GM18867 (cell line): ENCODE data around the gene SPHK2.

ENCODE experiments used
- ATAC-seq: cut with Tn5 transposase; IDR thresholded peaks from one replicate; pipeline ENCODE4 v1.9.1; 2021; ENCODE audit warnings: mild to moderate bottlenecking, moderate library complexity; ENCODE audit not compliant: unreplicated experiment

The SPHK2 gene

DNA sequence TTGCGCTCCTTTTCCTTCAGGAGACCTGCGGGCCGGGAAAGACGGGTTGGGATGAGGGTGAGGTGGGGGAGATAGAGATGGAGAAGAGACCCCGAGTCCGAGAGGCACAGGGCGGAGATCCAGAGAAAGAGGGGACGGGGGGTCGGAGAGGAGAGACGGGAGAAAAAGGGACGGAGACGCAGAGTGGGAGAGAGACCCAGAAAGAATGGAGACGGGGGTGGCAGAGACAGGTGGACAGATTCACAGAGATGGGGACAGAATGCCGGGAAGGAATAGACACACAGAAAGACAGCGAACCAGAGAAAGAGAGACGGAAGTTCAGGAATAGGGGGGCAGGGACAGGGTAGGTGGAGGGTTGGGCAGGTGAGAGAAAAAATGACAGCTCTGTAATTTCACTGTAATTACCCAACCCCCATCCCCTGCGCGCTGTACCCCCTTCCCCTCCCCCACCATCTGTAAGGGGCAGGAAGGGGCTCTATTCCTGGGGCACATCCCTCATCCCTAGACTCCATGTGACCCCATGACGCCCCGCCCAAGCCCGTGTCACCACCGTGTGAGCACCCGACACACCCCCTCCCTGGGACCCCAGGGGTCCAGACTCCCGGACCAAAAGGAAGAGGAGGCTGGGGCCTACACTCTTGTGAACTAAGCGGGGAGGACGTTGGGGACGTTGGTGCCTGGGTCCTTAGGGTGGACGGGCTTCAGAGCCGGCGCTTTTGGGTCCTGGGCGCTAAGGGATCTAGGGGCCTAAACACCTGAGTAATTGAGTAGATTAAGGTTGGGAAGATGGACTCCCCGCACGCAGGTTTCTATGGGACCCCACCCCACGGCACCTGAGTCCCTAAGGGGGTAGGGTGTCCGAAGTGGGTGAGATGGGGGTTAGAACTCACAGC, 16.9 kb downstream of the SPHK2 start:
- ATAC-seq, result no peak

DNA sequence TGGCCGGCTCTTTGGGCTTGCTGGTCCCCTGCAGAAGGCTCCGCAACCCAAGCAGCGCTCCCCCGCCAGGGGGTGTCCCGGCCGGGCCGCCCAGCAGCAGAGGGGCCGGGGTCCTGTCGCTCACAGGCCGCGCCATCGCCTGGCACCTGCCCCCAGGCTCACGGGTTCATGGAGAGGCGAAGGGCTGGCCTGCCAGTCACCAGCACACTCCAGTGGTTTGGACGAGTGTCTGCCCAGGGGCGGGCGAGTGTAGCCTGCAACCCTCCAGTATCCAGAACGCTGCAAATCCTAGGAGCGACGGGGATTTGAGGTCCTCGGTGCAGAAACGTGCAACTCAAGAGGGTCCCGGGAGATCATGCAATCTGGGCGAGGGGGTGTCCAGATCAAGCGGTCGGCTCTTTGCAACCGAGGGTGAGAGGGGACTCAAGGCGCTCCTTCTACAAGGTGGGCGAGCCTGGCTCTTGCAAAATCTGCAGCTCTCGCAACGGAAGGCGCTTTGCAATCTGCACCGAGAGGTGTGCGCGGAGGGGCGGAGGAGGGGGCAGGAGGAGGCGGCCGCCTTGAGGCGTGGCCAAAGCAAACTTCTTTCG, 17.6 kb downstream of the SPHK2 start, which contains the start of gene DBP:
TSS of gene DBP (minus strand) at position 521 of the 590 bp plus-strand sequence. CDS start at position 136, 385 bp downstream.
- ATAC-seq, result no peak

DNA sequence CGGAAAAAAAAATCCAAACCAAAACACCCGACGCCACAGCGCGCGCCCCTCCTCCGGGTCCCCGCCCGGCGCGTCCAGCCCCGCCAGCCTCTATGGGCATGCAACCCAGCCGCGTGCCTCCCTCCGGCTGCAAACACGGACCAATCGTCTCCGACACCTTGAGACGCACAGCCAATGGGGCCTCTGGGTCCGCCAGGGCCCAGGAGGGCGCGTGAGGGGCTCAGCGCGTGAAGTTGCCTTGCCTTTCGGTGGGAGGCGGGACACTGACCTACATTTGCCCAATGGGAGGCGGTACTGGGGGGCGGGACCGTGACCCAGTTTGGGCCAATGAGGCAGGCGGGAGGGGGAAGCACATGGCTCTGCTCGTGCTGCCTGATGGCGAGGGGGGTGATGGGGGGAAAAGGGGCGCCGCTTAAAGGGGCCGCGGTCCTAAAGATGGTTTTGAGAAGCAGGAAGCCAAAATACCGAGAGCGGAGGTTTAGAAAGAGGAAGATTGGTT, 18.2 kb downstream of the SPHK2 start:
- peak; percentile 74 for ATAC-seq

DNA sequence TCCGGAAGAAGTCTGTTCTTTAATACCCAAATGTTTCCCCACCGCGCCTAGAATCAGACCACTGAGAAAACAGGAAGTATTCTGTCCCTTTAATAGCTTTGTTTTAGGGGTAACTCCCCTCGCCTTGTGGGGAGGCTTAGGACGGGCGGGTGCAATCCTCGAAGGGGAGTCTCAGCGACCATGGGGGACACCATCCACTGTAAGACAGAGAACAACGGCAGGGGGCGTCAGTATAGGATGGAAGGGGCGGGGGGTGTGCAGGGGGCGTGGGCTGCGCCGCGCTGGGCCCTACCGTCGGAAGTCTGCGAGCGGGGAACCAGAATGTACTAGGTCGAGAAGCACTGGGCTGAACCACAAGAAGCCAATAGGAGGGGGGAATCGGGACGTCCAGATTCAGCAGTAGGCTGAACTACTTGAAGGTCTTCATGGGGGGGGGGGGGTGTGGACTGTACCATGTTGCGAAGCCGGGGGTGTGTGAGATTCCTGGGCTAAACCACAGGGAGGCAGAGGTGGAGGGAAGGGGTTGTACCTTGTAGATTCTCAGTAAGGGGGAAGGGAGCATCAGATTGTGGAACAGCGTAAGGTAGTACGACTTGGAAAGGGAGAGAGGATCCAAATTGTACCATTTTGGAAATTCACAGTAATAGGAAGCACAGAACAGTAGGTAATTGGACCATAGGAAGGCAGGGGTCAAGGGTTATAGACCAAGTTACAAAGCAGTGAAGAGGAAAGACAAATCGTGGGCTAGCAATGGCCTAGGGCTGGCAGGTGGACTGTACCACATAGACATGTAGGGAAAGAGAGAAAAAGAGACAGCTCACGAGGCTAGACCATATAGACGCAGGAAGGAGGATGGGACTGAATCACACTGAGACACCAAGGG, 18.9 kb downstream of the SPHK2 start:
- ATAC-seq, result peak; percentile 13

DNA sequence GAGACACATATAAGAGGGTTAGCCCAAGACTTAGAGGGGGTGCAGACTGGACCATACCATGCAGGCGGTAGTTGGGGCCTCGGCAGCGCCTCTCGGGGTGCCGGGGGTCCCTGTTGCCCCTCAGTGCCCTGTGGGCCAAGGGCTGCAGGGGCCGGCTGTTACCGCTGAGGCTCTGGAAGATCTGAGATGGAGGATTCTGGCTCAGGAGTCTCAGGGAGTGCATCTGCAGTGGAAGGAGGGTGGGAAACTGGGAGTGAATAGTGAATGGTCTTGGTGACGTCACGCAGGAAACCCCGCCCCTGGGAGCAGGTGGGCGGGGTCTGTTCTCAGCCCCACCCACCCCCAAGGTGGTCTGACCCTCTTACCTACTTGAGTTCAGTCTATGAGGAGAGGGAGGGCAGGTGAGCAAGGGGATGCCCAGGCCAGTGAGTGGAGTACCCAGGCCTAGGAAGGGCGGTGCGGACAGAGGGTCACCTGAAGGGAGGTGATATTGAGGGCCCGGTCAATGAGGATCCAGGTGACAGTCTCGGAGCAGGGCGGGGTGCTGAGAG, 19.6 kb downstream of the SPHK2 start:
- ATAC-seq, result no peak

DNA sequence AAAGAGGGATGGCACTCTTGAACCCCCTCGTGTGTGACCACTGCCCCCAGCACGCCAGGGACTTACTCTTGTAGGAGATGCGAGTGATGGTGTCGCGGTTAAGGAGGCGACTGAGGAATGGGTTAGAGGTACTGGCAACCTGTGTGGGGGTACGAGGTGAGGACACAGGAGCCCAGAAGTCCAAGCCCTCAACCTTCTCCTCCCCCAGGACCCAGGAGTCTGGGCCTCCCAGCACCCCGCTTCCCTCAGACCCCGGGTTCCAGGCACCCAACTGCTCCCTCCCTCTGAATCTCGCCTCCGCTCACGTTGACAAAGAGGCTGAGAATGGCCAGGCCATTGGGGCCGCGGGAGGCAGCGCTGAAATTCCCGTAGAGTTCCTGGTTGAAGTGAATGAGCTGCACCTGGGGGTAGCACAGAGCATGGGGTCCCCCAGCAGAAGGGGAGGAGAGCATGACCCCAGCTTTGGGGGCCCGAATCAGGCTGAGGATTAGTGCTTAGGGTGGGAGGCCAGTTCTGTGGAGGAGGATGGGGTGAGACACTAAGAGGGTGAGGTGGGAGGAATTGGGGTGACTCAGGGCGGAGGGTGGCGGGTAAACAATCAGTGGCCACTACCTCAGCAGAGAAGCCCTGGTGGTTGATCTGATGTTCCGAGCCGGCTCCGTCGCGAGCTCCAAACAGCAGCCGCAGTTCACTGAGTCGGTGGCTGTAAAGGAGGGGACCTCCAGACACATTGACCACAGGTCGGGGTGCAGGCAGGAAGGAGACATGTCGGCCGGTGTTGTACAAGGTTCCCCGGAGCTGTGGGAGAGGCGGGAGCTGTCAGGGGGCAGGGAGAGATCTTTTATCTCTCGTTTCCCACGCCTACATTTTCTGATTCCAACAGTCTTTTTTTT, 20.4 kb downstream of the SPHK2 start:
- ATAC-seq, result no peak

DNA sequence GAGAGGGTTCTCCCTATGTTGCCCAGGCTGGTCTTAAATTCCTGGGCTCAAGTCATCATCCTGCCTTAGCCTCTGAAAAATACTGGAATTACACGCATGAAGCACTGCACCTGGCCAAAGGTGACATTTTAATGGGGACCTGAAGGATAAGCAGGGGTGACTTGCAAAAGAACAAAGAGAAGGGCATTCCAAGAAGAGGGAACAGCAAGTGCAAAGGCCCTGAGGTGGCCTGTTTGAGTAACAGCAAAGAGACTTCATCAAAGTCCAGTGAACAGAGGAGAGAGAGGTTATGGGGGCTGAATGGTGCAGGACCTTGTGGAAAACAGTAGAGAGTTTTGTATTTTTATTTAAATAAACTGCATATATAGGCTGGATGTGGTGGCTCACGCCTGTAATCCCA, 22.5 kb downstream of the SPHK2 start:
- no peak for ATAC-seq

- ATAC-seq, result no peak
Measured at GRCh38 chr19:48642862-48643261, 23.6 kb downstream of the SPHK2 start.

- no peak for ATAC-seq
Measured at GRCh38 chr19:48644355-48644754, 25.0 kb downstream of the SPHK2 start.

- ATAC-seq, result peak; percentile 38
Measured at GRCh38 chr19:48644839-48645619, 25.7 kb downstream of the SPHK2 start.

DNA sequence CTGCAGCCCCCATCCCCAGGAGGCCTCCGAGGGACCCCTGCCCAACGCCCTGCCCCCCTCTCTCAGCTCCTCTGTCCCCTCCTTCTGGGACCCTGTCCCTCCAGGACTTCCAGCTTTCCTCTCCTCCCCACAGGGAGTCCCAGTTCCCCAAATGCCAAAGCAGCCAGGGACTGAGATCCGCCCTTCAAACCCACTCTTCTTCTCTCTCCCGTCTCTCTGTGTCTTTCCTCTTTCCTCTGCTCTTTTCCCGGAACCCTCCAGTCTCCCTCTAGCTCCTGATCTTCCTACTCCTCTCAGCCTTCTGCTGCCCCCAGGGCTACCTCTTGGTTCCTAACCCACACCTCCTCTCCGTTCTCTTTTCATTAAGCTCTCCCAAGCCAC, 26.3 kb downstream of the SPHK2 start:
- ATAC-seq, result no peak

DNA sequence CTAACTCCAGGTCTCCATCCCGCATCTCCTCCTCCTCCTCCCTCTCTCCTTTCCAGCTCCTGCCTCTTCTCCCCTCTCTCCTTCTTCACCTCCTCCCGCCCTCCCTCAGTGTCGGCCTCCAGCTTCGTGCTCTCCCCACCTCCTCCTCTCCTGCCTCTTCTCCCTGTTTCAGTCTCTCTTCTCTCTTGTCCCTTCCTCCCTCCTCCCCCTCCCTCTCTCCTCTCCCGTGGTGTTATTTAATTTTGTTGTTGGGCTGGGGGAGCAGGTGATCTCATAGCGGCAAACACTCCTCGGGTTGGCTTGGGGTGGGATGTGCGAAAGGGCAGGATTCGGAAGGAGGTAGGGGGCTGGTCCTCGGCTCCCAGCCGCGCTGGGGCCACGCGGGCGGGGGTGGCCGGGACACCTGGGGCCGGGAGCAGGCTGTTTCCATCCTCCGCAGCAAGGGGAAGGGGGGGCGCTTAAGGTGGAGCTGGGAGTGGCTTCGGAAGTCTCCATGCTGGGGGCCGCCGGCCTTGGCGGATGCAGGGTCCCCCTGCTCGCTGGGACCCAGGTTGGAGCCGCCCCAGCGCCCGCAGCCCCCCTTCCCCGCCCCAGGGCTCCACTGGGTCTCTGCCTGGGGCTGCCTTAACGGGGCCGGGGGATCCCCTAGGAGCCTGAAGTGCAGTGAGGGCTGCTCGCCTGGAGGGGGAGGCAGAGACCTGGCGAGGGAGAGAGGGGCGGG, 26.9 kb downstream of the SPHK2 start, which contains the start of gene CA11:
TSS of gene CA11 (minus strand) at position 187 of the 721 bp plus-strand sequence. CDS start 555 bp downstream, outside the sequence.
- peak; percentile 67 for ATAC-seq

- no peak for ATAC-seq
Measured at GRCh38 chr19:48646722-48647216, 27.5 kb downstream of the SPHK2 start.

DNA sequence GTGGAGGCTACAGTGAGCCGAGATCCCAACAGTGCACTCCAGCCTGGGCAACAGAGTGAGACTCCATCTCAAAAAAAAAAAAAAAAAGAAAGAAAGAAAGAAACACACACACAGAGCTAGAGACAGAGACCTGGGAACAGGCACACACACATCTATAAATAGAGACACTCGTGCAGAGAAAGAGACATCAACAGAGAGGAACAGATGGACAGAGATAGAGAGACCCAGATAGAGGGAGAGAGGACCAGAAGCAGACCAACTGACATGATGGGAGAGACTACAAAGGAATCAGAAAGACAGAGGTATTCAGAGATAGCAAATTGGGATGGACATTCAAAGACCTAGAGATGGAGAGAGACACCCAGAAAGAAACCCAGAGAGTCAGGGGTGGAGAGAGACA, 28.8 kb downstream of the SPHK2 start:
- no peak for ATAC-seq

DNA sequence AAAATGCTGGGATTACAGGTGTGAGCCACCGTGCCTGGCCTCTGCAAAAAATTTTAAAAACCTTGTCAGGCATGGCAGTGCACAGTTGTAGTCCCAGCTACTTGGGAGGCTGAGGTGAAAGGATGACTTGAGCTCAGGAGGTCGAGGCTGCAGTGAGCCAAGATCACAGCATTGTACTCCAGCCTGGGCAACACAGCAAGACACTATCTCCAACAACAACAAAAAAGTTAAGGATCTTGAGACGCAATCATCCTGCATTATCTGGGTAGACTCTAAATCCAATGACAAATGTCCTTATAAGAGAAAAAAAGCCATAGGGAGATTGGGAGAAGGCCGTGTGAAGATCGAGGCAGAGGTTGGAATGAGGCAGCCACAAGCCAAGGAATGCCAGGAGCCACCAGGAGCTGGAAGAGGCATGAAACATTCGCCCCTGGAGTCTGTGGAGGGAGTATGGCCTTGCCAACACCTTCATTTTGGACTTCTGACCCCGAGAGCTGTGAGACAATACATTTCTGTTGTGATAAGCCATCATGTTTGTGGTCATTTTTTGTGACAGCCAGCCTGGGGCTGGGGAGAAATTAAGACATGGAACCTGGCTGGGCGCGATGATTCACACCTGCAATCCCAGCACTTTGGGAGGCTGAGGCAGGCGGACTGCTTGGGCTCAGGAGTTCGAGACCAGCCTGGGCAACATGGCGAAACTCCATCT, 31.8 kb downstream of the SPHK2 start:
- no peak for ATAC-seq

- no peak for ATAC-seq
Measured at GRCh38 chr19:48651683-48652048, 32.4 kb downstream of the SPHK2 start.

GRCh38 chr19:48654299-48655059, 35.2 kb downstream of the SPHK2 start:
- ATAC-seq, result no peak
